ENCODE measurements around the gene CFAP65. TPM values are rescaled to one million over a fixed set of nuclear protein-coding genes. Genes with fewer than 3 reads are reported as not detected.

The CFAP65 gene
- polyA plus RNA-seq, 3 donors, result not detected

DNA sequence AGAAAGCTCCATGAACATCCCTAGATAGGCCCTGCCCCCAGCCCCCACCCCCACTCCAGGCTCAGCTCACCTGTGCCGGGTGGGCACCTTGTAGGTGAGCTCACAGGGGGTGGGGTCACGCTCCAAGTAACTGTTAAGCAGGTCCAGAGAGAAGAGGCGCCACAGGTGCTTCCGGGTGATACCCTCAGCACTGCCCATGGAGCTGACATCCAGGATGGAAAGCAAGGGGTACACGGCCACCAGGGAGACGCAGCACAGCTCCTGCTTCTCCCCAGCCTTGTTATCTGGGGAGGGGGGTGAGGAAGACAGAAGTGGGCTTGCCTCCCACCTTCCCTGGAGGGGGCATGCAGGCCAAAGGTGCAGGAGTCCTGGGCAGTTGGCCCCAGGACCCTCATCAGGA lies 21.9 kb downstream of the CFAP65 start:
- no peak overlapping the region for H3K4me2 ChIP-seq (replicated peaks; ENCODE audit: extremely low read depth, low read length, poor library complexity, severe bottlenecking)
- H3K4me1 ChIP-seq (ENCODE audit: control insufficient read depth in 1 of 2, insufficient read depth in 2 of 2, low read length in 2 of 2), result peaks cover 11 to 17% of the 10 kb centered on the region in 2 donors
- no peak overlapping the region for H3K4me3 ChIP-seq (replicated peaks in 1 of 3; ENCODE audit: low read depth in 2 of 3, low read length in 3 of 3)
- no peaks in the 10 kb centered on the region for H4K20me1 ChIP-seq (ENCODE audit: insufficient read depth, low read length)
- H3K27ac ChIP-seq (ENCODE audit: low read depth in 1 of 2, low read length in 2 of 2), result no peak overlapping the region
- no peaks in the 10 kb centered on the region for H3K36me3 ChIP-seq (replicated peaks in 1 of 2; ENCODE audit: control insufficient read depth in 1 of 2, insufficient read depth in 2 of 2, low read length in 2 of 2)
- Mint-ChIP-seq H3K9me3 (no peaks in the 10 kb centered on the region), H3K27me3 (ENCODE audit: low read depth in 3 of 3) (peaks cover 9 to 14% (median 10%) of the 10 kb centered on the region in 3 donors), H3K27ac (no peak overlapping the region), H3K4me3 (no peak overlapping the region), H3K36me3 (no peaks in the 10 kb centered on the region), H3K4me1 (peaks cover 11% of the 10 kb centered on the region)
- H2AFZ ChIP-seq (ENCODE audit: insufficient read depth, low read depth, low read length, poor library complexity, severe bottlenecking), result no peak overlapping the region
- no peaks in the 10 kb centered on the region for H3K79me2 ChIP-seq (ENCODE audit: insufficient read depth, low read length)
- H3K9me3 ChIP-seq (replicated peaks in 1 of 2; ENCODE audit: control insufficient read depth in 1 of 2, insufficient read depth in 1 of 2, low read length in 2 of 2), result no peaks in the 10 kb centered on the region
- H3K9ac ChIP-seq (ENCODE audit: insufficient read depth, low read length, poor library complexity, severe bottlenecking), result no peak overlapping the region
- intact Hi-C loops (cut with micrococcal nuclease), result no loop called here
- no peaks in the 10 kb centered on the region for H3K27me3 ChIP-seq (ENCODE audit: control insufficient read depth in 2 of 2, insufficient read depth in 2 of 2, low read length in 2 of 2)
- TF ChIP-seq, protein P1, sequence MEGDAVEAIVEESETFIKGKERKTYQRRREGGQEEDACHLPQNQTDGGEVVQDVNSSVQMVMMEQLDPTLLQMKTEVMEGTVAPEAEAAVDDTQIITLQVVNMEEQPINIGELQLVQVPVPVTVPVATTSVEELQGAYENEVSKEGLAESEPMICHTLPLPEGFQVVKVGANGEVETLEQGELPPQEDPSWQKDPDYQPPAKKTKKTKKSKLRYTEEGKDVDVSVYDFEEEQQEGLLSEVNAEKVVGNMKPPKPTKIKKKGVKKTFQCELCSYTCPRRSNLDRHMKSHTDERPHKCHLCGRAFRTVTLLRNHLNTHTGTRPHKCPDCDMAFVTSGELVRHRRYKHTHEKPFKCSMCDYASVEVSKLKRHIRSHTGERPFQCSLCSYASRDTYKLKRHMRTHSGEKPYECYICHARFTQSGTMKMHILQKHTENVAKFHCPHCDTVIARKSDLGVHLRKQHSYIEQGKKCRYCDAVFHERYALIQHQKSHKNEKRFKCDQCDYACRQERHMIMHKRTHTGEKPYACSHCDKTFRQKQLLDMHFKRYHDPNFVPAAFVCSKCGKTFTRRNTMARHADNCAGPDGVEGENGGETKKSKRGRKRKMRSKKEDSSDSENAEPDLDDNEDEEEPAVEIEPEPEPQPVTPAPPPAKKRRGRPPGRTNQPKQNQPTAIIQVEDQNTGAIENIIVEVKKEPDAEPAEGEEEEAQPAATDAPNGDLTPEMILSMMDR (IDR thresholded peaks at IDR 0.05), result no peak
- no peak for DNase-seq
- WGBS (ENCODE audit: insufficient coverage), result 76% methylated on average over 2 of the region's 6 CpGs

DNA sequence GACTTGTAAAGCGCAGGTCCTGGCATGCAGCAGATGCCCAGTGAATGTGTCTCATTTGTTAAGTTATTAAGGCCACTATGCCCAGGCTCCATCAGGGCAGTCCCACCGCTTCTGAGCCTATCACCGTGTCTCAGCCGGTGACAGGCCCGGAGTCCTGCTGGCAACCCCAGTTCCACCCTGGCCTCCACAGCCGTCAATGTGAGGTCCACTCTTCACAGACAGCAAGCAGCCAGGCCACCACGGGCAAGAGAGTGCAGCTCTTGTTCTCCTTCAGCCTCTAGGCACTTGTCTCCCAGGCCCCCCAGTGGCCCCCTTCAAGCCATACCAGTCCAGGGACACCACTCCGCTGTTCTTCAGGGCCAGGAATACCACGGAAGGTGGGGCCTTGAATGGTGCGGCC lies 22.6 kb downstream of the CFAP65 start:
- Mint-ChIP-seq H3K36me3 (no peaks in the 10 kb centered on the region), H3K4me1 (peaks cover 11% of the 10 kb centered on the region), H3K27me3 (ENCODE audit: low read depth in 3 of 3) (peaks cover 7 to 19% (median 15%) of the 10 kb centered on the region in 3 donors), H3K27ac (no peak overlapping the region), H3K9me3 (no peaks in the 10 kb centered on the region), H3K4me3 (no peak overlapping the region)
- Histone ChIP-seq H3K4me1 (ENCODE audit: control insufficient read depth in 1 of 2, insufficient read depth in 2 of 2, low read length in 2 of 2) (peaks cover 11 to 17% of the 10 kb centered on the region in 2 donors), H3K9ac (ENCODE audit: insufficient read depth, low read length, poor library complexity, severe bottlenecking) (no peak overlapping the region), H3K79me2 (ENCODE audit: insufficient read depth, low read length) (no peaks in the 10 kb centered on the region), H4K20me1 (ENCODE audit: insufficient read depth, low read length) (no peaks in the 10 kb centered on the region), H3K27ac (ENCODE audit: low read depth in 1 of 2, low read length in 2 of 2) (no peak overlapping the region), H2AFZ (ENCODE audit: insufficient read depth, low read depth, low read length, poor library complexity, severe bottlenecking) (no peak overlapping the region), H3K9me3 (replicated peaks in 1 of 2; ENCODE audit: control insufficient read depth in 1 of 2, insufficient read depth in 1 of 2, low read length in 2 of 2) (no peaks in the 10 kb centered on the region), H3K4me3 (replicated peaks in 1 of 3; ENCODE audit: low read depth in 2 of 3, low read length in 3 of 3) (no peak overlapping the region), H3K27me3 (ENCODE audit: control insufficient read depth in 2 of 2, insufficient read depth in 2 of 2, low read length in 2 of 2) (no peaks in the 10 kb centered on the region), H3K36me3 (replicated peaks in 1 of 2; ENCODE audit: control insufficient read depth in 1 of 2, insufficient read depth in 2 of 2, low read length in 2 of 2) (no peaks in the 10 kb centered on the region), H3K4me2 (replicated peaks; ENCODE audit: extremely low read depth, low read length, poor library complexity, severe bottlenecking) (no peak overlapping the region)
- TF ChIP-seq, protein P1 (IDR thresholded peaks at IDR 0.05), result no peak
- no peak for DNase-seq
- intact Hi-C loops (cut with micrococcal nuclease), result no loop called here
- 88% methylated on average over 7 of the region's 10 CpGs for WGBS (ENCODE audit: insufficient coverage)
